ENCODE measurements around the gene SARS1.
A peak's percentile ranks its signal among the peaks of the same experiment; 100 is the strongest.
"Not testable (repeated sequence)": the region's sequence is repeated elsewhere in the genome, so short reads cannot be mapped to it uniquely, and the experiment has no call there.

The SARS1 gene

GRCh38 chr1:109275706-109276345 is 62.1 kb downstream of the SARS1 start:
- no peak for DNase-seq (ENCODE audit: low spot score)

GRCh38 chr1:109277434-109278204 is 63.9 kb downstream of the SARS1 start:
- peak; percentile 57 for DNase-seq (ENCODE audit: low spot score)

- no peak for DNase-seq (ENCODE audit: low spot score)
Measured at GRCh38 chr1:109279615-109280278, 66.0 kb downstream of the SARS1 start.

GRCh38 chr1:109280862-109281261 is 67.1 kb downstream of the SARS1 start:
- no peak for DNase-seq (ENCODE audit: low spot score)

GRCh38 chr1:109281680-109282496 is 68.2 kb downstream of the SARS1 start:
- no peak for DNase-seq (ENCODE audit: low spot score)

- no peak for DNase-seq (ENCODE audit: low spot score)
Measured at GRCh38 chr1:109282497-109282951, 68.8 kb downstream of the SARS1 start.

- peak; percentile 88 for DNase-seq (ENCODE audit: low spot score)
Measured at GRCh38 chr1:109282952-109283747, 69.4 kb downstream of the SARS1 start, which contains the start of gene PSRC1. Gene PSRC1 (minus strand): TSS chr1:109283145.

GRCh38 chr1:109283748-109284600 is 70.3 kb downstream of the SARS1 start:
- DNase-seq (ENCODE audit: low spot score), result no peak

- not testable (repeated sequence) for DNase-seq (ENCODE audit: low spot score)
Measured at GRCh38 chr1:109286762-109287161, 73.0 kb downstream of the SARS1 start.
